ENCODE results near the gene CRB1.

Gene CRB1

GRCh38 chr1:197307551-197307950 lies 39.5 kb downstream of the CRB1 start:
- TF ChIP-seq EZH2phosphoT487 (IDR thresholded peaks at IDR 0.05; ENCODE audit: borderline replicate concordance): no peak
- TF ChIP-seq CTCF (conservative IDR thresholded peaks at IDR 0.05; ENCODE audit: low read length): no peak
- Histone ChIP-seq H3K4me1 (ENCODE audit: insufficient read depth, low read length, poor library complexity, severe bottlenecking) (no peaks in the 10 kb centered on the region), H3K9ac (ENCODE audit: low read depth, low read length, poor library complexity, severe bottlenecking) (no peak overlapping the region), H3K9me3 (ENCODE audit: insufficient read depth, low read depth, low read length) (no peaks in the 10 kb centered on the region), H3K4me3 (ENCODE audit: low read length, poor library complexity, severe bottlenecking) (no peak overlapping the region), H3K4me2 (ENCODE audit: low read depth, low read length, poor library complexity, severe bottlenecking) (no peak overlapping the region), H3F3A (ENCODE audit: low read depth) (no peaks in the 10 kb centered on the region), H3K9me2 (replicated peaks; ENCODE audit: low read depth, low read length) (no peaks in the 10 kb centered on the region), H3K27me3 (ENCODE audit: insufficient read depth, low read length, poor library complexity, severe bottlenecking) (no peaks in the 10 kb centered on the region), H3K79me2 (ENCODE audit: insufficient read depth, low read length) (no peaks in the 10 kb centered on the region), H4K20me1 (ENCODE audit: insufficient read depth, low read length, poor library complexity, severe bottlenecking) (no peaks in the 10 kb centered on the region), H2AFZ (ENCODE audit: low read length) (no peak overlapping the region), H3K36me3 (ENCODE audit: insufficient read depth, low read length) (no peaks in the 10 kb centered on the region)

GRCh38 chr1:197311081-197311480 lies 43.0 kb downstream of the CRB1 start:
- TF ChIP-seq EZH2phosphoT487 (IDR thresholded peaks at IDR 0.05; ENCODE audit: borderline replicate concordance): no peak
- TF ChIP-seq CTCF (conservative IDR thresholded peaks at IDR 0.05; ENCODE audit: low read length): no peak
- Histone ChIP-seq H3K9me2 (replicated peaks; ENCODE audit: low read depth, low read length) (no peaks in the 10 kb centered on the region), H3K27me3 (ENCODE audit: insufficient read depth, low read length, poor library complexity, severe bottlenecking) (no peaks in the 10 kb centered on the region), H3K4me2 (ENCODE audit: low read depth, low read length, poor library complexity, severe bottlenecking) (no peak overlapping the region), H2AFZ (ENCODE audit: low read length) (no peak overlapping the region), H3K36me3 (ENCODE audit: insufficient read depth, low read length) (no peaks in the 10 kb centered on the region), H3F3A (ENCODE audit: low read depth) (no peaks in the 10 kb centered on the region), H3K9ac (ENCODE audit: low read depth, low read length, poor library complexity, severe bottlenecking) (no peak overlapping the region), H3K4me3 (ENCODE audit: low read length, poor library complexity, severe bottlenecking) (no peak overlapping the region), H3K4me1 (ENCODE audit: insufficient read depth, low read length, poor library complexity, severe bottlenecking) (peaks cover 6% of the 10 kb centered on the region), H3K79me2 (ENCODE audit: insufficient read depth, low read length) (no peaks in the 10 kb centered on the region), H3K9me3 (ENCODE audit: insufficient read depth, low read depth, low read length) (no peaks in the 10 kb centered on the region), H4K20me1 (ENCODE audit: insufficient read depth, low read length, poor library complexity, severe bottlenecking) (no peaks in the 10 kb centered on the region)

GRCh38 chr1:197312163-197312562 lies 44.1 kb downstream of the CRB1 start:
- H4K20me1 ChIP-seq (ENCODE audit: insufficient read depth, low read length, poor library complexity, severe bottlenecking): no peaks in the 10 kb centered on the region

More at GRCh38 chr1:197312163-197312562, 44.1 kb downstream of the CRB1 start:
- no peaks in the 10 kb centered on the region for H3K9me2 ChIP-seq (replicated peaks; ENCODE audit: low read depth, low read length)
- TF ChIP-seq EZH2phosphoT487 (IDR thresholded peaks at IDR 0.05; ENCODE audit: borderline replicate concordance): no peak
- no peak for TF ChIP-seq CTCF (conservative IDR thresholded peaks at IDR 0.05; ENCODE audit: low read length)
- no peaks in the 10 kb centered on the region for H3F3A ChIP-seq (ENCODE audit: low read depth)
- H3K4me1 ChIP-seq (ENCODE audit: insufficient read depth, low read length, poor library complexity, severe bottlenecking): peaks cover 6% of the 10 kb centered on the region
- H3K9ac ChIP-seq (ENCODE audit: low read depth, low read length, poor library complexity, severe bottlenecking): no peak overlapping the region
- H3K36me3 ChIP-seq (ENCODE audit: insufficient read depth, low read length): no peaks in the 10 kb centered on the region
- no peak overlapping the region for H2AFZ ChIP-seq (ENCODE audit: low read length)
- H3K4me2 ChIP-seq (ENCODE audit: low read depth, low read length, poor library complexity, severe bottlenecking): no peak overlapping the region
- H3K27me3 ChIP-seq (ENCODE audit: insufficient read depth, low read length, poor library complexity, severe bottlenecking): no peaks in the 10 kb centered on the region
- no peaks in the 10 kb centered on the region for H3K9me3 ChIP-seq (ENCODE audit: insufficient read depth, low read depth, low read length)
- H3K79me2 ChIP-seq (ENCODE audit: insufficient read depth, low read length): no peaks in the 10 kb centered on the region
- H3K4me3 ChIP-seq (ENCODE audit: low read length, poor library complexity, severe bottlenecking): no peak overlapping the region

All from Loucy (cell line).